ENCODE results near the gene MAML3.

The MAML3 gene

GRCh38 chr4:140085062-140085622 is 68.8 kb downstream of the MAML3 start:
- no peaks in the 10 kb centered on the region for H3K27me3 ChIP-seq
- no peak for TF ChIP-seq CTCF (IDR thresholded peaks at IDR 0.05)
- H3K4me3 ChIP-seq = peak overlapping the region; percentile 25 to 26
- DNase-seq = no peak
- H3K9me3 ChIP-seq = no peaks in the 10 kb centered on the region
- H3K27ac ChIP-seq = peak overlapping the region; percentile 77 to 81
- intact Hi-C loops (cut with DNase I; ENCODE audit: low total_unique reads) = loop anchor here (10.0 kb wide), 1 partner anchor 110 kb away; no protein-coding TSS in a partner anchor
- H3K36me3 ChIP-seq = no peaks in the 10 kb centered on the region
- peaks cover 0 to 57% (median 19%) of the 10 kb centered on the region in 4 donors for H3K4me1 ChIP-seq

DNA sequence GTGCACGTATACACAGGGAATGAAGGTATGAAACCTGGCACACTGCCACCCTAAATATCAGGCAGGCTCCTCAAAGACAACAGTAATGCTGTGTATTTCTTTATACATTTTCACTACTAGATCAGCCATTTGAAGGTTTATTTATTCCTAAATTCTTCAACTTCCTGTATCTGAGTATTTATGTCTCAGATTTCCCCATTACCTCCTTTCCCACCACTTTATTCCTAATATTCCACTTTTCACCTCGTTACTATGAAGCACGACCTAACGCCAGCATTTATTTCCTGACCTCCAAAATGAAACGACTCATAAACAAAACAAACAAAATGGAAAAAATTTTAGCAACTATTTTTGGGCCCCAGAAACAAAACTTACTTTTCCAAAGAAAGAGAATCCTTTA is 69.6 kb downstream of the MAML3 start:
- no peaks in the 10 kb centered on the region for H3K9me3 ChIP-seq
- H3K27me3 ChIP-seq = no peaks in the 10 kb centered on the region
- no peak for TF ChIP-seq CTCF (IDR thresholded peaks at IDR 0.05)
- H3K36me3 ChIP-seq = no peaks in the 10 kb centered on the region
- intact Hi-C loops (cut with DNase I; ENCODE audit: low total_unique reads) = loop anchor here (10.0 kb wide), 1 partner anchor 110 kb away; no protein-coding TSS in a partner anchor
- no peak for DNase-seq
- H3K27ac ChIP-seq = peak overlapping the region; percentile 77 to 81
- peaks cover 0 to 57% (median 19%) of the 10 kb centered on the region in 4 donors for H3K4me1 ChIP-seq
- H3K4me3 ChIP-seq = peak overlapping the region in 1 of 2 donors; percentile 25

DNA sequence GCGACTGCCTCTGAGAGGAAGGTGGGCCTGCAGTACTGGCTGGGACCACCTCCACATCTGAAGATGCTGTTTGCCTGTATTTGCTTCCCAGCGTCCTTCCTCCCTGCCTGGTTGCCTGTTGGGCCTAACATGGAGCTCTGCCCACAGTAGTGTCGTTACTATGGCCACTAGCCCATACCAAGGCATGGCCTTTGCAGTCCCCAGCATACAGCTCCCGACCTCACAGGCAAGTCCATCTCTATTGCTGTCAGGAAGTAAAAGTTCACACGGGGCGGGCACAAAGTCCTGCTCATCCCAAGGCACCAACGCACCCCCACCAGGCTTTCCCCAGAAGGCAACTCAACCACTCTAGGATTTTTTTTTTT is 71.6 kb downstream of the MAML3 start:
- TF ChIP-seq CTCF (IDR thresholded peaks at IDR 0.05) = no peak
- DNase-seq = no peak
- Histone ChIP-seq H3K4me3 (peak overlapping the region in 1 of 2 donors; percentile 7), H3K27ac (peak overlapping the region; percentile 77 to 81), H3K9me3 (no peaks in the 10 kb centered on the region), H3K4me1 (peaks cover 0 to 65% (median 19%) of the 10 kb centered on the region in 4 donors), H3K36me3 (no peaks in the 10 kb centered on the region), H3K27me3 (no peaks in the 10 kb centered on the region)
- intact Hi-C loops (cut with DNase I; ENCODE audit: low total_unique reads) = loop anchor here (10.0 kb wide), 1 partner anchor 108 kb away; no protein-coding TSS in a partner anchor

- DNase-seq = no peak
- peak overlapping the region in 1 of 2 donors; percentile 7 for H3K4me3 ChIP-seq
- TF ChIP-seq CTCF (IDR thresholded peaks at IDR 0.05) = no peak
- H3K36me3 ChIP-seq = no peaks in the 10 kb centered on the region
- no peaks in the 10 kb centered on the region for H3K9me3 ChIP-seq
- intact Hi-C loops (cut with DNase I; ENCODE audit: low total_unique reads) = loop anchor here (10.0 kb wide), 1 partner anchor 107 kb away; no protein-coding TSS in a partner anchor
- no peaks in the 10 kb centered on the region for H3K27me3 ChIP-seq
- H3K27ac ChIP-seq = peak overlapping the region; percentile 77 to 81
- peaks cover 0 to 65% (median 19%) of the 10 kb centered on the region in 4 donors for H3K4me1 ChIP-seq
These were observed 72.2 kb downstream of the MAML3 start for GRCh38 chr4:140081641-140082390.

- no peak for TF ChIP-seq CTCF (IDR thresholded peaks at IDR 0.05)
- H3K4me3 ChIP-seq = no peak overlapping the region
- H3K36me3 ChIP-seq = no peaks in the 10 kb centered on the region
- peaks cover 0 to 58% (median 19%) of the 10 kb centered on the region in 4 donors for H3K4me1 ChIP-seq
- peak overlapping the region; percentile 15 to 81 for H3K27ac ChIP-seq
- intact Hi-C loops (cut with DNase I; ENCODE audit: low total_unique reads) = loop anchor here (10.0 kb wide), 1 partner anchor 106 kb away; no protein-coding TSS in a partner anchor
- no peaks in the 10 kb centered on the region for H3K27me3 ChIP-seq
- DNase-seq = no peak
- H3K9me3 ChIP-seq = no peaks in the 10 kb centered on the region
These were observed 73.1 kb downstream of the MAML3 start for GRCh38 chr4:140080883-140081282.

Data from tibial artery (tissue), 4 donors.